Eye (tissue), 1 donor: ENCODE data around the gene SRPK3.
"Not testable (repeated sequence)": the region's sequence is repeated elsewhere in the genome, so short reads cannot be mapped to it uniquely, and the experiment has no call there.

Experiments
- DNase-seq: peaks from one replicate; pipeline ENCODE4 v3.0.0-alpha.2; 2015

The SRPK3 gene

GRCh38 chrX:153814591-153815315, 33.9 kb downstream of the SRPK3 start:
- DNase-seq, result no peak

GRCh38 chrX:153816831-153817690, 36.2 kb downstream of the SRPK3 start:
- DNase-seq, result no peak

- DNase-seq, result not testable (repeated sequence)
Measured at GRCh38 chrX:153818064-153818463, 37.2 kb downstream of the SRPK3 start.

GRCh38 chrX:153818571-153819383, 37.9 kb downstream of the SRPK3 start:
- DNase-seq, result peak; percentile 80

GRCh38 chrX:153819384-153820040, 38.7 kb downstream of the SRPK3 start:
- peak; percentile 68 for DNase-seq

GRCh38 chrX:153820601-153821000, 39.8 kb downstream of the SRPK3 start:
- no peak for DNase-seq

- no peak for DNase-seq
Measured at GRCh38 chrX:153821066-153821465, 40.2 kb downstream of the SRPK3 start.

- no peak for DNase-seq
Measured at GRCh38 chrX:153824348-153824747, 43.5 kb downstream of the SRPK3 start.

- DNase-seq, result no peak
Measured at GRCh38 chrX:153825042-153825441, 44.2 kb downstream of the SRPK3 start.

GRCh38 chrX:153827016-153827415, 46.2 kb downstream of the SRPK3 start:
- no peak for DNase-seq

GRCh38 chrX:153827903-153828302, 47.1 kb downstream of the SRPK3 start:
- DNase-seq, result no peak

GRCh38 chrX:153828308-153828707, 47.5 kb downstream of the SRPK3 start:
- no peak for DNase-seq

GRCh38 chrX:153828723-153829548, 48.1 kb downstream of the SRPK3 start:
- peak; percentile 38 for DNase-seq

- no peak for DNase-seq
Measured at GRCh38 chrX:153829549-153829798, 48.6 kb downstream of the SRPK3 start.

- peak; percentile 43 for DNase-seq
Measured at GRCh38 chrX:153829799-153830639, 49.2 kb downstream of the SRPK3 start, which contains the start of gene PDZD4. TSS of gene PDZD4 (minus strand) at chrX:153830544. CDS start at chrX:153830298, 246 bp downstream.

- peak; percentile 42 for DNase-seq
Measured at GRCh38 chrX:153830640-153831428, 50.0 kb downstream of the SRPK3 start.

- no peak for DNase-seq
Measured at GRCh38 chrX:153831429-153832150, 50.7 kb downstream of the SRPK3 start.

- DNase-seq, result no peak
Measured at GRCh38 chrX:153832728-153833127, 51.9 kb downstream of the SRPK3 start.
